ENCODE results near the gene RBBP5.
"Not testable (repeated sequence)": the region's sequence is repeated elsewhere in the genome, so short reads cannot be mapped to it uniquely, and the experiment has no call there.

Gene RBBP5

GRCh38 chr1:205121660-205122488 is at the start of gene RBBP5:
Gene RBBP5 (minus strand): TSS chr1:205121978. CDS start chr1:205121873, 105 bp downstream.
- peak; percentile 87 for DNase-seq (ENCODE audit: low spot score)

GRCh38 chr1:205171369-205171768 is 49.6 kb upstream of the RBBP5 start:
- DNase-seq (ENCODE audit: low spot score) = no peak

GRCh38 chr1:205170532-205171269 is 48.9 kb upstream of the RBBP5 start:
- DNase-seq (ENCODE audit: low spot score) = no peak

- DNase-seq (ENCODE audit: low spot score) = no peak
Observed at GRCh38 chr1:205169248-205169647, 47.5 kb upstream of the RBBP5 start.

GRCh38 chr1:205168291-205168690 is 46.5 kb upstream of the RBBP5 start:
- DNase-seq (ENCODE audit: low spot score) = no peak

- DNase-seq (ENCODE audit: low spot score) = no peak
Observed at GRCh38 chr1:205162301-205162700, 40.5 kb upstream of the RBBP5 start.

- no peak for DNase-seq (ENCODE audit: low spot score)
Observed at GRCh38 chr1:205161076-205161475, 39.3 kb upstream of the RBBP5 start.

GRCh38 chr1:205158048-205158616 is 36.4 kb upstream of the RBBP5 start:
- no peak for DNase-seq (ENCODE audit: low spot score)

GRCh38 chr1:205155665-205156377 is 34.0 kb upstream of the RBBP5 start:
- DNase-seq (ENCODE audit: low spot score) = not testable (repeated sequence)

- DNase-seq (ENCODE audit: low spot score) = no peak
Observed at GRCh38 chr1:205152505-205152904, 30.7 kb upstream of the RBBP5 start.

GRCh38 chr1:205150651-205151428 is 29.1 kb upstream of the RBBP5 start:
- no peak for DNase-seq (ENCODE audit: low spot score)

GRCh38 chr1:205147191-205147835 is 25.5 kb upstream of the RBBP5 start:
- DNase-seq (ENCODE audit: low spot score) = peak; percentile 51

GRCh38 chr1:205144751-205145150 is 23.0 kb upstream of the RBBP5 start:
- DNase-seq (ENCODE audit: low spot score) = peak; percentile 50

GRCh38 chr1:205144046-205144720 is 22.4 kb upstream of the RBBP5 start:
- no peak for DNase-seq (ENCODE audit: low spot score)

GRCh38 chr1:205142102-205142469 is 20.3 kb upstream of the RBBP5 start:
- no peak for DNase-seq (ENCODE audit: low spot score)

GRCh38 chr1:205141236-205142101 is 19.7 kb upstream of the RBBP5 start:
- peak; percentile 62 for DNase-seq (ENCODE audit: low spot score)

- DNase-seq (ENCODE audit: low spot score) = no peak
Observed at GRCh38 chr1:205140113-205140512, 18.3 kb upstream of the RBBP5 start.

GRCh38 chr1:205137901-205138300 is 16.1 kb upstream of the RBBP5 start:
- DNase-seq (ENCODE audit: low spot score) = no peak

- no peak for DNase-seq (ENCODE audit: low spot score)
Observed at GRCh38 chr1:205133287-205133686, 11.5 kb upstream of the RBBP5 start.
